ENCODE measurements around the gene ITPRID2.

DNA sequence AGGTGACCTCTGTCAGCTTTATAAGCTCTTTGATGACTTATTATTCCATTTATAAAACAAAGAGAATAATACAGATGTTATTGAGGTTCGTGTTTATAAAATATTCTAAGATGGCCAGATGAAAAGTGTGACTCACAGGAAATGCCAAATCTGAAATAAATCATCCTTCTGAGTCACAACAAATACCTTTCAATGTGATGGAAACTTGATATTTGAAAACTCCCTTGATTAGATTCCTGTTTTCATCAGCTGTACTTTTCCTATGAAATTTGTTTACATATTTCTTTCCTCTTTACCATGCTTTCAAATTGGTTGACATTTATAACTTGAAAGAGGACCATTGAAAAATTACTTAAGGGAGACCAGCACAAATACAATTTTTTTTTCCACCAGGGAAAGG lies 63.5 kb downstream of the ITPRID2 start:
- TF ChIP-seq, protein P1, sequence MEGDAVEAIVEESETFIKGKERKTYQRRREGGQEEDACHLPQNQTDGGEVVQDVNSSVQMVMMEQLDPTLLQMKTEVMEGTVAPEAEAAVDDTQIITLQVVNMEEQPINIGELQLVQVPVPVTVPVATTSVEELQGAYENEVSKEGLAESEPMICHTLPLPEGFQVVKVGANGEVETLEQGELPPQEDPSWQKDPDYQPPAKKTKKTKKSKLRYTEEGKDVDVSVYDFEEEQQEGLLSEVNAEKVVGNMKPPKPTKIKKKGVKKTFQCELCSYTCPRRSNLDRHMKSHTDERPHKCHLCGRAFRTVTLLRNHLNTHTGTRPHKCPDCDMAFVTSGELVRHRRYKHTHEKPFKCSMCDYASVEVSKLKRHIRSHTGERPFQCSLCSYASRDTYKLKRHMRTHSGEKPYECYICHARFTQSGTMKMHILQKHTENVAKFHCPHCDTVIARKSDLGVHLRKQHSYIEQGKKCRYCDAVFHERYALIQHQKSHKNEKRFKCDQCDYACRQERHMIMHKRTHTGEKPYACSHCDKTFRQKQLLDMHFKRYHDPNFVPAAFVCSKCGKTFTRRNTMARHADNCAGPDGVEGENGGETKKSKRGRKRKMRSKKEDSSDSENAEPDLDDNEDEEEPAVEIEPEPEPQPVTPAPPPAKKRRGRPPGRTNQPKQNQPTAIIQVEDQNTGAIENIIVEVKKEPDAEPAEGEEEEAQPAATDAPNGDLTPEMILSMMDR (IDR thresholded peaks at IDR 0.05; ENCODE audit: low read length): no peak
- TF ChIP-seq EZH2 (optimal IDR thresholded peaks at IDR 0.05; ENCODE audit: low read depth, low read length): no peak
- no peak for TF ChIP-seq EZH2phosphoT487 (IDR thresholded peaks at IDR 0.05; ENCODE audit: low read length)
